Measurements from ENCODE around the gene ATXN7L1. TPM values are rescaled to one million over a fixed set of nuclear protein-coding genes. Genes with fewer than 3 reads are reported as not detected.

Gene ATXN7L1
- total and polyA plus RNA-seq, 2 of the 8 experiments (the other 6 are each of a cell fraction or from before 2014, with no cell fraction given), result 14.3 to 34.0 TPM

- Histone ChIP-seq H3K23ac (ENCODE audit: insufficient read length) (no peak overlapping the region), H4K8ac (ENCODE audit: extremely low read depth, insufficient read depth, low read length) (no peak overlapping the region), H4K20me1 (replicated peaks in 1 of 2; ENCODE audit: control insufficient read depth in 1 of 2, insufficient read depth in 2 of 2, low read length in 2 of 2) (peaks cover 0 to 2% of the 10 kb centered on the region in 2 experiments), H3K79me1 (ENCODE audit: low read depth, low read length) (no peaks in the 10 kb centered on the region; the same call in 1 of the 2 replicates), H2BK12ac (ENCODE audit: low read depth, low read length) (no peak overlapping the region), H4K91ac (replicated peaks; ENCODE audit: insufficient read length, low read length) (no peak overlapping the region), H2BK5ac (ENCODE audit: low read depth, low read length) (no peak overlapping the region), H2AFZ (ENCODE audit: low read length) (no peak overlapping the region), H3K9ac (replicated peaks in 1 of 4; ENCODE audit: extremely low read depth in 1 of 4, low read depth in 3 of 4, low read length in 3 of 4) (no peak overlapping the region), H2BK120ac (replicated peaks; ENCODE audit: low read depth, low read length) (no peak overlapping the region), H3K4ac (replicated peaks; ENCODE audit: insufficient read length, low read depth, low read length) (no peak overlapping the region), H2AK5ac (ENCODE audit: low read depth, low read length) (no peak overlapping the region), H3K18ac (ENCODE audit: extremely low read depth, low read length) (no peak overlapping the region), H3K27me3 (replicated peaks in 1 of 4; ENCODE audit: control insufficient read depth in 3 of 4, extremely low read depth in 1 of 4, insufficient read depth in 3 of 4, low read length in 3 of 4) (no peaks in the 10 kb centered on the region), H3K27ac (ENCODE audit: low read depth, low read length) (no peak overlapping the region), H4K5ac (ENCODE audit: insufficient read length, low read depth, low read length) (no peak overlapping the region), H3K4me2 (ENCODE audit: insufficient read depth in 1 of 2, low read depth in 2 of 2, low read length in 2 of 2) (no peak overlapping the region), H3K79me2 (ENCODE audit: control insufficient read depth in 1 of 2, insufficient read depth in 2 of 2, low read length in 2 of 2) (no peaks in the 10 kb centered on the region), H2BK20ac (ENCODE audit: low read length) (no peak overlapping the region), H2BK15ac (ENCODE audit: low read length) (no peak overlapping the region), H3K9me3 (ENCODE audit: insufficient read depth in 2 of 2, low read depth in 1 of 2, low read length in 1 of 2) (no peaks in the 10 kb centered on the region), H3K23me2 (ENCODE audit: low read depth, low read length) (no peaks in the 10 kb centered on the region), H3K36me3 (ENCODE audit: control insufficient read depth in 2 of 4, insufficient read depth in 4 of 4, low read length in 3 of 4) (no peaks in the 10 kb centered on the region), H3K56ac (replicated peaks; ENCODE audit: insufficient read length, low read depth, low read length) (no peak overlapping the region), H3K4me1 (replicated peaks in 1 of 4; ENCODE audit: control insufficient read depth in 3 of 4, insufficient read depth in 4 of 4, low read length in 3 of 4) (peaks cover 0 to 15% (median 7%) of the 10 kb centered on the region in 4 experiments; a peak in 6 of 7 replicates), H3K14ac (ENCODE audit: insufficient read length) (no peak overlapping the region), H3K4me3 (ENCODE audit: extremely low read depth in 1 of 4, insufficient read depth in 2 of 4, low read depth in 3 of 4, low read length in 4 of 4) (no peak overlapping the region)
- CTCF ChIA-PET (ENCODE audit: partially characterized antibody), result interaction anchor here (0.9 to 22.6 kb wide), 10 partner anchors 8 to 149 kb away, joined by 3 to 307 read pairs (median 4); no protein-coding TSS in a partner anchor
- FAIRE-seq (no peak), DNase-seq (ENCODE audit: low read depth in 1 of 2, low spot score in 2 of 2) (no peak)
- TF ChIP-seq SP2 (IDR thresholded peaks at IDR 0.05; ENCODE audit: low read length), result no peak
- TF ChIP-seq SAP30 (IDR thresholded peaks at IDR 0.05; ENCODE audit: insufficient read depth, insufficient replicate concordance, low read length), result no peak
- TF ChIP-seq TCF12 (IDR thresholded peaks at IDR 0.05; ENCODE audit: low read depth, low read length), result no peak
- no peak for TF ChIP-seq CTBP2 (IDR thresholded peaks at IDR 0.05; ENCODE audit: borderline replicate concordance, insufficient read depth, insufficient read length, low read length)
- TF ChIP-seq TAF1 (IDR thresholded peaks at IDR 0.05; ENCODE audit: low read depth, low read length), result no peak
- no peak for TF ChIP-seq EZH2 (IDR thresholded peaks at IDR 0.05; ENCODE audit: low read depth, low read length, severe bottlenecking)
- POLR2A ChIA-PET (ENCODE audit: partially characterized antibody), result interaction anchor here (1.8 kb wide), 1 partner anchor 10 kb away, joined by 4 read pairs; no protein-coding TSS in a partner anchor
- WGBS, 2 experiments (ENCODE audit: extremely low coverage in 1 of 2, insufficient coverage in 1 of 2, insufficient read length in 1 of 2, insufficient replicate concordance in 2 of 2, low coverage in 1 of 2, low lambda C conversion rate in 2 of 2, missing lambda C conversion rate in 1 of 2), result 89% methylated on average over 1 of the region's 1 CpG; no CpG with 5 or more reads in 1 of the 2 experiments
These were observed 132.1 kb downstream of the ATXN7L1 start for GRCh38 chr7:105744258-105744657.

All from H1 (cell line).